Renal cortical epithelial cell (primary cell): ENCODE results near the gene ABCA13. TPM values are rescaled to one million over a fixed set of nuclear protein-coding genes. Genes with fewer than 3 reads are reported as not detected.
"Not testable (repeated sequence)": the region's sequence is repeated elsewhere in the genome, so short reads cannot be mapped to it uniquely, and the experiment has no call there.

ENCODE experiments used
- DNase-seq: peaks from one replicate; pipeline ENCODE4 v3.0.0-alpha.2; 2011; ENCODE audit warnings: low read depth
- total RNA-seq: library from RNA; depleted of rRNA; stranded (reverse); fragments of >200 nt; gene quantifications from 2 replicates; pipeline ENCODE4 v1.2.3, GENCODE V29; 2014

The ABCA13 gene
- total RNA-seq, 1 donor from 2014 or later = 0.45 TPM

- no peak for DNase-seq
Measured at GRCh38 chr7:48176356-48176893, 5.2 kb downstream of the ABCA13 start.

GRCh38 chr7:48177271-48177670 is 6.0 kb downstream of the ABCA13 start:
- DNase-seq = no peak

- DNase-seq = no peak
Measured at GRCh38 chr7:48179496-48180030, 8.3 kb downstream of the ABCA13 start.

- no peak for DNase-seq
Measured at GRCh38 chr7:48180981-48181380, 9.7 kb downstream of the ABCA13 start.

- no peak for DNase-seq
Measured at GRCh38 chr7:48182718-48183369, 11.6 kb downstream of the ABCA13 start.

- DNase-seq = no peak
Measured at GRCh38 chr7:48183370-48183743, 12.1 kb downstream of the ABCA13 start.

DNA sequence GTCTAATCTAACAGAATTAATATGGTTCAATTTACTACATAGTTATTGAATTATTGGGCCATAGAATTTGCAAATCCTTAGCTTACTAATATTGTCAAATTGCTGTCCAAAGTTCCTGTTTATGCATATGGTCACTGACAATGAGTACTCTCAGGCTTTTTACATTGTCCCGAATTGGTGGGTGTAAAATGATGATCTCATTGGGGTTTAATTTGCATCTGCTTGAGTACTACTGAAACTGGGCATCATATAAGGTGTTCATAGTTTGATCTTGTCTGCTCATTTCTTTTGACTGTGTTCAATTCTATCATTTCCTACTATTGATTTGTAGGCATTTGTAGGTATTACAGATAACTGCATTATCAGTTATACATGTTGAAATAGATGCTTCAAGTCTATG is 12.7 kb downstream of the ABCA13 start:
- DNase-seq = no peak

DNA sequence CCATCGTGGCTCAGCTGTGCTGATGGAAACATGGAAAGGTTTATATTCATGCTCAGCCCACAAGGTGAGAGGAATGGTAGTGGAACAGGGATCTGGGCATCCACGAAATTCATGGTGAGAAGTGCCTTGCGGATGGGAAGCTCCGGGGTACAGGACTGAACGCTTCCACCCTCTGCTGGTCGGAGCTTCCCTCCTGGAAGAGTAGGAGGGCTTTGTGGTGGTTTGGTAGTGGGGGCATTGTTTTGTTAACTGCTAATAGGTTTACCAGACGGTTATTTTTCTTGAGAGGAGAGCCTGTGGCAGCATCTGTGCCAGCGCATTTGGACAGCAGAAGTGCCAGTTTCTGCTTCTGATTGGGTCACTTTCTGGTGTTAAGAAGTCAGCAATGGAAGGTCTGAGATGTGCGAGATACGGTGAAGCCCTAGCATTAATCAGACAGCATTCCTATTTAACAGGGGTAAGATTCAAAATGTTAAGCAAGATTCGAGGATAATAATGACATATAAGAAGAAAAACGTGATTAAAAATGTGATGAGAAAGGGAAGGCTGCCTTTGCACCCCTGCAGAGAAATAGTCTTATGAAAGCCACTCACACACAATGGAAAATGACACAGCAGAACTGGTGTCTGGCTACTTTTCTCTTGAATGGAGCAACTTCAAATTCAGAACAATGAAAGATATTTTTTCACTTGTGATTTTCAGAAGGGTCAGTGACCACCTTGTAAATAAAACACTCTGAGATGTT is 17.7 kb downstream of the ABCA13 start:
- peak; percentile 33 for DNase-seq

- DNase-seq = no peak
Measured at GRCh38 chr7:48192996-48193395, 21.7 kb downstream of the ABCA13 start.

GRCh38 chr7:48193421-48193820 is 22.2 kb downstream of the ABCA13 start:
- DNase-seq = no peak

GRCh38 chr7:48200946-48201589 is 29.8 kb downstream of the ABCA13 start:
- peak; percentile 51 for DNase-seq

GRCh38 chr7:48202916-48203315 is 31.7 kb downstream of the ABCA13 start:
- DNase-seq = not testable (repeated sequence)

DNA sequence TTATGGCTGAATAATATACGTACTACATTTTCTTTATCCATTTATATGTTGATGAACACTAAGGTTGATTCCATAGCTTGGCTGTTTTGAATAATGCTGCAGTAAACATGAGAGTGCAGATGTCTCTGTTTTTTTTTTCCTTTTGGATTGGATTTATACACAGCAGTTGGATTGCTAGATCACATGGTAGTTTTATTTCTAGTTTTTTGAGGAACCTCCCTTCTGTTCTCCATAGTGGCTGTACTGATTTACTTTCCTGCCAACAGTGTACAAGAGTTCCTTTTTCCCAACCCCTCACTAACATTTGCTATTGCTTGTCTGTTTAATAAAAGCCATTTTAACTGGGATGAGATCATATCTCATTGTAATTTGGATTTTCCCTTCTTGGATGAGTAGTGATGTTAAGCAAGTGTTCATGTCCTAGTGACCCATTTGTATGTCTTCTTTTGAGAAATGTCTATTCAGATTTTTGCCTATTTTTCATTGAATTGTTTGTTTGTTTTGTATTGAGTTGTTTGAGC is 36.0 kb downstream of the ABCA13 start:
- DNase-seq = no peak

- DNase-seq = no peak
Measured at GRCh38 chr7:48209004-48209600, 37.8 kb downstream of the ABCA13 start.

GRCh38 chr7:48213226-48213625 is 42.0 kb downstream of the ABCA13 start:
- DNase-seq = no peak

GRCh38 chr7:48217266-48217665 is 46.0 kb downstream of the ABCA13 start:
- DNase-seq = no peak

- no peak for DNase-seq
Measured at GRCh38 chr7:48217753-48218152, 46.5 kb downstream of the ABCA13 start.

DNA sequence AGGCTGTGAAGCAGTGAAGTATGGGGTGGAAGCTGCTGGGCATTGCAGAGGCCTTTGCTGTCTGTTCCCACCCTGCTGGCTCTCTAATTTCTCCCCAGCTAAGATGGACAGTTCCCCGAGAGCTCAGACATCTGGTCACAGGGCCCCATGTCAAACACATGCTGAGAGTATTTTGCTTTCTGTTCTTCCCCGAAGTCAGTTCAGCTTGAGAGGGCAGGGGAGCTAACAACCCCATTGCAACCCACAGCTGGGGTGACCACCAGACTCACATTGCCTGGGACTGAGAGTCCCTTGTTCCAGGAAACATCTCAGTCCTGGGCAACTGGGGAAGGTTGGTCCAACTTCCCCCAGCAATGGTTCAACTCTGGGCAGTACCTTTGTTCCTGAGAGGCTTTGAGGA is 52.8 kb downstream of the ABCA13 start:
- no peak for DNase-seq

- DNase-seq = no peak
Measured at GRCh38 chr7:48225101-48225500, 53.8 kb downstream of the ABCA13 start.

GRCh38 chr7:48237354-48237753 is 66.1 kb downstream of the ABCA13 start:
- DNase-seq = no peak

GRCh38 chr7:48242846-48243245 is 71.6 kb downstream of the ABCA13 start:
- no peak for DNase-seq

- peak; percentile 7 for DNase-seq
Measured at GRCh38 chr7:48244864-48245271, 73.6 kb downstream of the ABCA13 start.
